Stimulated activated naive CD8-positive, alpha-beta T cell treated with anti-CD3 and anti-CD28 coated beads, Interleukin-15, Interleukin-2, amounts not matched to agents 100 ng/mL and 50 ng/mL, for 24 hours (primary cell): ENCODE results near the gene TBC1D5.

Experiments
- H3K27ac Mint-ChIP-seq: one replicate; pipeline ENCODE4 v1.8.0; 2021; ENCODE audit warnings: mild to moderate bottlenecking, mixed read lengths
- H3K27me3 Mint-ChIP-seq: one replicate; pipeline ENCODE4 v1.8.0; 2021; ENCODE audit warnings: mixed read lengths
- H3K36me3 Mint-ChIP-seq: one replicate; pipeline ENCODE4 v1.8.0; 2021; ENCODE audit warnings: low read depth, mixed read lengths
- H3K4me1 Mint-ChIP-seq: one replicate; pipeline ENCODE4 v1.8.0; 2021; ENCODE audit warnings: low read depth, mixed read lengths
- H3K4me3 Mint-ChIP-seq: one replicate; pipeline ENCODE4 v1.8.0; 2021; ENCODE audit warnings: mild to moderate bottlenecking, mixed read lengths
- H3K9me3 Mint-ChIP-seq: one replicate; pipeline ENCODE4 v1.8.0; 2021; ENCODE audit warnings: mixed read lengths

TBC1D5 gene

DNA sequence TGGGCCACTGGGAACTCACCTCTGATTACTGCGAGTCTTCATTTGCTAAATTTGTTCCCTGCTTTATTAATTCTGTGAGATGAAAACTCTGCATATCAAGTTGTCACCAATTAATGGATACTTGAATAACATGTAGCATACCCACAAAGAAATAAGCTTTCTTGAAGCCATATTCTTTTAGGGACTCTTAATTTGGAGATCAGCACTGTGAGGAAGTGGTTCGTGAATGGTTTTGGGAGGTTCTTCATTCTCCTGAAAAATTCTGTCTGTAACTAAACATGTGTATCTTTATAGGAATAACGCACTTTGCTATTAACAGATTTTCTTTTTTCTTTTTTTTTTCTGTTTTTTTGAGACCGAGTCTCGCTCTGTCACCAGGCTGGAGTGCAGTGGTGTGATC lies 19.1 kb upstream of the TBC1D5 start:
- Mint-ChIP-seq H3K4me3 (no peak overlapping the region), H3K27ac (no peak overlapping the region), H3K36me3 (no peaks in the 10 kb centered on the region), H3K27me3 (peaks cover 8% of the 10 kb centered on the region), H3K9me3 (no peaks in the 10 kb centered on the region), H3K4me1 (no peaks in the 10 kb centered on the region)

DNA sequence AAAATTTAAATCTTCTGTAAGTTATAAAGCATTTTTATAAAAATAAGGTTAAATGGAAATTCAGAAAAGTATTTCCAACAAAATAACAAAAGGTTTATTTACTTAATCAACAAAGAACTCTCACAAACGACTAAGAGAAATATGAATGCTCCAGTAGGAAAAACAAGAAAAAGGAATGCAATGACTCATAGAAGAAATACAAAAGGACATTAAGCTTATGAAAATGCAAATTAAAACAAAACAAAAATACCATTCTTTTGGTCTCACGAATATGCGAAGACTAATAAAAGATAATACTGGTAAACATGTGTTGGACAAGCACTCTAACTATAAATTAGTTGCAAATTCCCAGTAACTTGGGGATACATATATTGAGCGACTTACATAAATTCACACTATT lies 17.5 kb upstream of the TBC1D5 start:
- Mint-ChIP-seq H3K27me3 (peaks cover 11% of the 10 kb centered on the region), H3K27ac (no peak overlapping the region), H3K9me3 (no peaks in the 10 kb centered on the region), H3K36me3 (no peaks in the 10 kb centered on the region), H3K4me1 (peaks cover 6% of the 10 kb centered on the region), H3K4me3 (no peak overlapping the region)

DNA sequence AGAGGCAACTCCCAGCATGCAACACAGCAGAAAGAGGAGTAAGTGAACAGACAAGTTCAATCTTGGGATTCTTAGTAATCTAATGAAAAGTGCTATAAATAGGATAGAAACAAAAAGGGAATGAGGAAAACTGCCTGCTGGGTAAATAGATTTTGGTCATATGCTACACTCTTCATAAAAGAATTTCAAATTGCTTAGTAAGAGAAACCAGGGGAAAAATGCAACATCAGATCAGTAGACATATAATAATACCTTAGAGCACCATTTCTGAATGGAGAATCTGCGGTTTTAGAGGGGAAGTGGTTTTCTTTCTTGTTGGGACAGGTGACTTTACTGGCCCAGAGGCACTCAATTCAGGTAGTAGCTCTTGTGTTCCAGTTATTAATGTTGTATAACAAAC lies 13.4 kb upstream of the TBC1D5 start:
- no peaks in the 10 kb centered on the region for H3K36me3 Mint-ChIP-seq
- H3K27ac Mint-ChIP-seq, result no peak overlapping the region
- H3K9me3 Mint-ChIP-seq, result no peaks in the 10 kb centered on the region
- no peak overlapping the region for H3K4me3 Mint-ChIP-seq
- peaks cover 7% of the 10 kb centered on the region for H3K27me3 Mint-ChIP-seq
- peaks cover 6% of the 10 kb centered on the region for H3K4me1 Mint-ChIP-seq

DNA sequence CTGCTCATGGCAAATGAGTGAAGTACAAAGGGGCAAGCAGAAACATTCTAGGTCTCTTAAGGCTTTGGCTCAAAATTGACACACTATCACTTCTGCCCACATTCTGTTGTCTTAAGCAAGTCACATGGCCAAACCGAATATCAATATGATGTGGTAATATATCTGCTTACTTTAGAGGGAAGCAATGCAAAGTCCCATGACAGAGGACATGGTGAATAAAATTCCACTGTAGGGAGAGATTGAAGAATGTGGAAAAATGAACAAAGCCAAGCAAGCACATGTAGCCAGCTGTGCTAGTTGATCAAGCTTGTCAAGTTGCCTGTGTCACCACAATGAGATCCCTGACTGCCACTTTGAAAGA lies 11.2 kb upstream of the TBC1D5 start:
- Mint-ChIP-seq H3K4me1 (peaks cover 19% of the 10 kb centered on the region), H3K4me3 (no peak overlapping the region), H3K27ac (no peak overlapping the region), H3K27me3 (peaks cover 7% of the 10 kb centered on the region), H3K9me3 (no peaks in the 10 kb centered on the region), H3K36me3 (no peaks in the 10 kb centered on the region)

DNA sequence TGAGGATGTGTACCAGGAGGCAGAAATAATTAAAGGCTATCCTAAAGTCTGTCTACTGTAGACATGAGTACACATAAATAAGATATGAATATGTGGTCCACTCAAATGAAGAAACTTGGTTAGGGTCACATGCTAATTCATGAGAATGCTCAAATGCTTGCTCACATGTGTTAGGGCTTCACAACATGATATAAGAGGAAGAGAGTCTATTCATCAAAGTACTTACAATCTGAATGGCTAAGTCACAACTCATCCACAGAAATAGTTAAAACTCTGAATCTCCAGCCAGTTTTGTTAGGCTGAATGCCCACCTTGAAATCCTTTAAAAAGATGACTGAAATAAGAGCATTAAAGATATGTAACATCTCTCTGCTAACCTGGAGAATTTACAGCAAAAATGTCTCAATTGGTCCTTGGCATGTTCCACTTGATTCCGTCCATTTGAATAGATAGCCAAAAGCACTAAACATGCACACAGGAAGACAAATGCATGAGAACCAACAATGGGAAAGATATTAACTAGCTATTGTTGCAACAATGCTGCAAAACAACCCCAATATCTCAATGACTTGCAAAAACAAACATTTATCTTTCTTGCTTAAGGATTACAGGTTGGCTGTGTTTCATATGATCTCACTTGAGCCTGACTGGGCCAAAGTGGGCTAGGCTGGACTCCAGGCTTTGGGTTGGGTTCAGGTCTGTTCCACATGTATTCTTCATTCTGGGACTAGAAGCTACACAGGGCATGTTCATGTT lies 10.6 kb upstream of the TBC1D5 start:
- Mint-ChIP-seq H3K9me3 (no peaks in the 10 kb centered on the region), H3K4me3 (no peak overlapping the region), H3K4me1 (peaks cover 19% of the 10 kb centered on the region), H3K27ac (no peak overlapping the region), H3K27me3 (peaks cover 7% of the 10 kb centered on the region), H3K36me3 (no peaks in the 10 kb centered on the region)

DNA sequence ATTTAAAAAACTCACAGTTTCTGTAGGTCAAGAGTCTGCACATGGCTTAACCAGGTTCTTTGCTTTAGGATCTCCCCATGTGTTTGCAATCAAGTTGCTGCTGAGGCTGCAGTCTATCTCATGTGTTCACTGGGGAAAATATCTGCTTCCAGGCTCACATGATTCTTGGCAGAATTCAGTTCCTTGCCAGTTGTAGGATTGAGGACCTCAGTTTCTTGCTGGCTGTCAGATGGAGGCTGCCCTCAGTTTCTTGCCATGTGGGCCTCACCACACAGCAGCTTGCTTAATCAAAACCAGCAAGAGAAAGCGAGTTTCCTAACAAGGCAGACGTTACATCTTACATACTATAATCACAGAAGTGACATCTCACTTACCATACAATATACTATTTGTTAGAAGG lies 10.0 kb upstream of the TBC1D5 start:
- Mint-ChIP-seq H3K4me3 (no peak overlapping the region), H3K36me3 (no peaks in the 10 kb centered on the region), H3K27me3 (peaks cover 7% of the 10 kb centered on the region), H3K4me1 (peaks cover 24% of the 10 kb centered on the region), H3K9me3 (no peaks in the 10 kb centered on the region), H3K27ac (no peak overlapping the region)

DNA sequence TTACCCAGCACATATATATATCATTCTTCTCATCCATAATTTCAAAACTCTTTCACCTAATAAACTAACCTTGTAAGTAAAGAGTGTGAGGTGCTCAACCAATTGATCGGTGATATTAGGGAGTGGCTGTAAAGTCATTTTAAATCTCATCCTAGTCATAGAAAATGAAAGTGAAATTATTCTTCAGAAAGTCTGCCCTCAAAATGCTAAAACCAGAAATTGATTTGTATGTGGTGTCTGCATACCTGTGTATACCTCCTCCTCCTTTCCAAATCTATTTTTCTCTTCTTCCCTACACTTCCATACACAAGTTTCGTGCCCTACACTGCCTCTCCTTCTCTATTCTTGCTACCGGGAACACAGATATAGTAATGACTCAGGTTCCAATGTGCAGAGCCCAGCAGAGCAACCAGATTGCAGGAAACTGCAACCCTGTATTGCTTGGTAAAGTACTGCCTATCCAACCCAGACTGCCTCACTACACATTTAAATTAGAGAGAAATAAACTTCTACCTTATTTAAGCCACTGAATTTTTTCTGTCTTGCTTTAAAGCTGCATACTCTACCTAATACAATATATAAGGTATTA lies 7.4 kb upstream of the TBC1D5 start:
- peak overlapping the region; percentile 4 for H3K27ac Mint-ChIP-seq

DNA sequence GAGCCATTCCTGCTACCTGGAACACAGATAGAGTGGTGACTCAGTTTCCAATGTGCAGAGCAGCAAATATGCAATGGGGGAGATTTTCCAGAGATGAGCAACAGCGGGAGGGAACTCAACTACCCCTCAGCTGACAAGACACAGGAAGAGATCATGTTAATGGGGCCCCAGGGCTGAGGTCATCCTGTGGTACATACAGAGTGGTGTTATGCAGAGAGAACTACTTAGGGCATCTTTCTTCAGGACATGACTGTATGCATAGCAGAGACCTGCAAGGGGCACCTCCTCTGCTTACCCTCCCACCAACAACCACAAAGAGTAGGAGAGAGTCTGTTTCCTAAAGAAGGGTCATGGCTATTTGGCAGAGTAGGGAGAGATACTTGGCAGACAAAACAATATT lies 6.8 kb upstream of the TBC1D5 start:
- H3K4me1 Mint-ChIP-seq, result peaks cover 28% of the 10 kb centered on the region

More for the DNA sequence above, 7.4 kb upstream of the TBC1D5 start:
- Mint-ChIP-seq H3K36me3 (no peaks in the 10 kb centered on the region), H3K4me3 (peak overlapping the region; percentile 62), H3K4me1 (peaks cover 26% of the 10 kb centered on the region), H3K27me3 (no peaks in the 10 kb centered on the region), H3K9me3 (no peaks in the 10 kb centered on the region)

DNA sequence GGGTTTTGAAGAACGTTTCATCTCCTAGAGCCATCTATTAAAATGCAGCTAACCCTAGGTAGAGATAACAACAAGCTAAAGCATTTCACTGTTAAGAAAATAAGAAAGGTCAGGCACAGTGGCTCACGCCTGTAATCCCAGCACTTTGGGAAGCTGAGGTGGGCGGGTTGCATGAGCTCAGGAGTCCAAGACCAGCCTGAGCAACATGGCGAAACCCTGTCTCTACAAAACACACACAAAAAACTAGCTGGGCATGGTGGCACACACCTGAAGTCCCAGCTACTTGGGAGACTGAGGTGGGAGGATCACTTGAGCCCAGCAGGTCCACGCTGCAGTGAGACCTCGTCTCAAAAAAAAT lies 5.4 kb upstream of the TBC1D5 start:
- Mint-ChIP-seq H3K27me3 (no peaks in the 10 kb centered on the region), H3K4me3 (no peak overlapping the region), H3K36me3 (no peaks in the 10 kb centered on the region), H3K9me3 (no peaks in the 10 kb centered on the region), H3K4me1 (peaks cover 40% of the 10 kb centered on the region), H3K27ac (no peak overlapping the region)

More for the DNA sequence above, 6.8 kb upstream of the TBC1D5 start:
- Mint-ChIP-seq H3K4me3 (peak overlapping the region; percentile 62), H3K27me3 (no peaks in the 10 kb centered on the region), H3K36me3 (no peaks in the 10 kb centered on the region), H3K27ac (peak overlapping the region; percentile 23), H3K9me3 (no peaks in the 10 kb centered on the region)

DNA sequence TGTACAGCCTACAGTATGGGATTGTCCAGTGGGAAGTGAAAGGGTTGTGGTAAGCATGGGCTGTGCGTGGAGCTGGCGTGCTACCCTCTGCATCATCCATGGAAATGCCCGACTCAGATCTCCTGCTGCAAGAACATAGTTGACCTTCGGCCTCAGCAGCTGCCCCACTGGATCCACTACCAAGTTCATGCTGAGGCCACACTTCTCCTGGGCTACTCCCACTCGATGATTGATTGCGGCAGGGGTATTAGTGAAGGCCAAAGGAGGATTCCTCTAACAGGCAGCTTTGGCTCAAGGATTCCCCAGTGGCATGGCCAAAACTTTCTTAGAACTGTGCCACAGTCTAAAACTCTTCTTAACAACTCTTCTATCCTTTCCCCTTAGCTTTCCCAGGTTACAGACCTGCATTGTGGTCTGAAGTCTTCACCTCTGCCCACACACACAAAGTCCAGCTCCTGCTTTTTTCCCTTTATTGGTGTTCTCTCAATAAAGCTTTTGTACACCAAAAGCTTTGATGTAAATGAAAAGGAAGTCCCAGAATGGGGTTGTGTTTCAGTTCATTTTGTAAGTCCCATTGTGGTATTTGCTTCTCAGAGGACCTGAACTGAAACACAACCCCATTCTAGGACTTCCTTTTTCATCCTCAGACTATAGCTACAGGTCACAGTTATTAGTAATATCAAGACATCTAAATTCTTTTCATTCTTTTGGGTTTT lies 4.9 kb upstream of the TBC1D5 start:
- Mint-ChIP-seq H3K27ac (no peak overlapping the region), H3K36me3 (no peaks in the 10 kb centered on the region), H3K4me1 (peaks cover 40% of the 10 kb centered on the region), H3K27me3 (no peaks in the 10 kb centered on the region), H3K4me3 (no peak overlapping the region), H3K9me3 (no peaks in the 10 kb centered on the region)

DNA sequence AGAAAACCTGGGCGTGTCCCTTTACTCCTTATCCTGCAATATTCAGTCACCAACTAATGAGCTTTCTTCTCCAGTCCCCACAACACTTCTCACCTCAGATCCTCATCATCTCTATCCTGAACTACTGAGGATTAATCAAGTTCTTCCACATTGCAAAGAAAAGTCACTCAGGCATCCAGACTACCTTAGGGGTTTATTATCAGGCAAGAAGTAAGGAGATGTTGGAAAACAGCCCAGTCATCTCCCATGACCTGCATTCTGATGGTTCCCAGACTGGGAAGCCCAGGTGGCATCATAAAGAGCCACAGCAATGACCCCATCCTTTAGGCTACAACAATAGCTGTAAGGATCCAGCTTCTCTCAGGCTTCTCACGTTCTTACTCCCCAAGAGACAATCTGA lies 3.5 kb upstream of the TBC1D5 start:
- no peaks in the 10 kb centered on the region for H3K36me3 Mint-ChIP-seq

DNA sequence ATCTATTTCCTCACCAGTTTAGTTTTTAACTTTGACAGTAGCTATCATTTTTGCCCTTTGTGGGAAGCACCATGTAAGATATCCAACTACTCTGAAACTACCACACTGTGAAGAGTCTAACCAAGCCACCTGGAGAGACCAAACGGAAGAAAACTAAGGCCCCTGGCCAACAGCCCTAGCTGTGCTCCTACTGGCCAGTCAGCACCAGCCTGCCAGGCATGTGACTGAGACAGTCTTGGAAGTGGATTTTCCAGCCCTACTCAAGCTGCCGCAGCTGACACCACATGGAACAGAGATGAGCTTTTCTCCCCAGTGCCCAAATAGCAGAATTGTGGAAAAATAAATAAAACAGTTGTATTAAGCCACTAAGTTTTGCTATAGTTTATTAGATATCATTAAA lies 2.9 kb upstream of the TBC1D5 start:
- no peaks in the 10 kb centered on the region for H3K36me3 Mint-ChIP-seq
- H3K9me3 Mint-ChIP-seq, result no peaks in the 10 kb centered on the region
- no peak overlapping the region for H3K4me3 Mint-ChIP-seq
- H3K27me3 Mint-ChIP-seq, result no peaks in the 10 kb centered on the region
- H3K27ac Mint-ChIP-seq, result no peak overlapping the region
- H3K4me1 Mint-ChIP-seq, result peaks cover 53% of the 10 kb centered on the region

More for the DNA sequence above, 3.5 kb upstream of the TBC1D5 start:
- Mint-ChIP-seq H3K27ac (no peak overlapping the region), H3K9me3 (no peaks in the 10 kb centered on the region), H3K4me1 (peaks cover 47% of the 10 kb centered on the region), H3K27me3 (no peaks in the 10 kb centered on the region), H3K4me3 (no peak overlapping the region)

DNA sequence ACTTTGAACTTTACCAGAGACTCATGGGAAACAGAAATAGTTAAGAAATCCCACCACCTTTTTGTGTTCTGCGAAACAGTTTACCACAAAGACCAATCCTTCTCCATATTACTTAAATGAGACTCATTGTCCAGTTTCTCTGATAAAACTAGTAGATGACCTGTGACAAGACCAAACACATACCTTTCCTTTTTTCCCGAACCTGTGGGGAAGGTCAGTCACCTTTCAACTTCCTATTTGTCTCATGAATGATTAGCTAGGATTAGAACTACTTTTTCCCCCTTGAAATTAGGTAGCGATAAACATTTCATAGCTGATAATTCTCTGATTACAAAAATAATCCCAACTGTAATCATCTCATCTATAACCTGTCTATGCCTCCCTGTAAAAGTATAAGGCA lies 2.3 kb upstream of the TBC1D5 start:
- no peaks in the 10 kb centered on the region for H3K9me3 Mint-ChIP-seq
- H3K4me3 Mint-ChIP-seq, result no peak overlapping the region
- no peak overlapping the region for H3K27ac Mint-ChIP-seq

DNA sequence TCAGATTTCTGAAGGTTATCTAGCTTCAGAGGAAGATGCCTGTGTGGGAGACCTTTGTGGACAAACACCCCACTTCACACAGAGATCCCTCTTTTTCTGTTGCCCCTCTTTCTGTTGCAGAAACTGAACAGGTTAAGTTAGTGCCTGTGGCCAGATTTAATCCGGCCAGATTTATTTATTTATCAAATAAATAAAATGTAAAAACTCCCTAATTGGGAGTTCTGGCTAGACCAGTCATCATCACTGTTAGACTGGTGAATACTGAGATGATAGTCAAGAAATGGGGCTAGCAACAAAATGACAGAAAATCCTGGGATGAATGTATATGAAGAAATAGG lies 1.2 kb upstream of the TBC1D5 start:
- H3K36me3 Mint-ChIP-seq, result peaks cover 8% of the 10 kb centered on the region
- H3K27ac Mint-ChIP-seq, result peak overlapping the region; percentile 98
- no peaks in the 10 kb centered on the region for H3K27me3 Mint-ChIP-seq
- H3K4me3 Mint-ChIP-seq, result peak overlapping the region; percentile 92
- no peaks in the 10 kb centered on the region for H3K9me3 Mint-ChIP-seq
- H3K4me1 Mint-ChIP-seq, result peaks cover 55% of the 10 kb centered on the region

More for the DNA sequence above, 2.3 kb upstream of the TBC1D5 start:
- Mint-ChIP-seq H3K4me1 (peaks cover 53% of the 10 kb centered on the region), H3K36me3 (no peaks in the 10 kb centered on the region), H3K27me3 (no peaks in the 10 kb centered on the region)

DNA sequence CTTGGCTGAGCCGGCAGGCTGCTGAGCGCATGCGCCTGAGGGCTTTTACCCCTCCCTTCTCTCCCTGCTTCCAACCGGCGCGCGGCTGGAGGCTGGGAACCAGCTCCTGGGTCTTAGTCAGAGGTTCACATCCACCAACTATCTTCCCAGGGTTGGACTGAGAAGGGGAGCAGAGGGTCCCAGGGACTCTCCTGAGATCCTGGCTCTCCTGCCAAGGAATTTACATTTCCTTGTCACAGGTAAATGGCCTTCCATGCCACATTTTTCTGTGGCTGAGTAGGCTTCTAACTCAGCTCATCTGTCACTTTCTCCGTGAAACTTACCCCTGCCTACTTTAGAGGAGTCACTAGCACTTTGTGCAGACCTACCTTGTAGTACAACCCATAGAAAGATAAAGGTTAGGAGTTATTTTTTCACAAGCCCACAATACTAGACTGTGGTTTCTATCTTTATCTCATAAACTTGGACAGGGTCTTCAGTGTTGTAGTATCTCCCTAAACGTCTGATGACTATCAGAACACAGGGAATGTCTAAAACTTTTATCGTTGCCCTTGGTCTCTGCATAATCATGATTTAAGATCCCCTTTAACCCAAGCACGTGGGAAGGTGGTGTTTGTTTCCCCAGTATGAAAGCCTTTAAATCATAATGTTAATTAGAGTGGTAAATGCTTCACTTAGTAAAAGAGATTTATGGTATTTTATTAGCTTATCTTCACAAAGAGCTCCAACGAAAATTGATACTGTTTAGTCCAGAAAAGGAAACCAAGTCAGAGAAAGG lies 638 bp upstream of the TBC1D5 start:
- Mint-ChIP-seq H3K36me3 (peaks cover 12% of the 10 kb centered on the region), H3K27ac (peak overlapping the region; percentile 98), H3K4me1 (peaks cover 59% of the 10 kb centered on the region), H3K27me3 (no peaks in the 10 kb centered on the region), H3K9me3 (no peaks in the 10 kb centered on the region), H3K4me3 (peak overlapping the region; percentile 92)
